ENCODE measurements around the gene MAPKAPK3. TPM values are rescaled to one million over a fixed set of nuclear protein-coding genes. Genes with fewer than 3 reads are reported as not detected.

The MAPKAPK3 gene
- total and polyA plus RNA-seq, 2 of the 8 experiments (the other 6 are each of a cell fraction or from before 2014, with no cell fraction given): 65.4 to 99.8 TPM

DNA sequence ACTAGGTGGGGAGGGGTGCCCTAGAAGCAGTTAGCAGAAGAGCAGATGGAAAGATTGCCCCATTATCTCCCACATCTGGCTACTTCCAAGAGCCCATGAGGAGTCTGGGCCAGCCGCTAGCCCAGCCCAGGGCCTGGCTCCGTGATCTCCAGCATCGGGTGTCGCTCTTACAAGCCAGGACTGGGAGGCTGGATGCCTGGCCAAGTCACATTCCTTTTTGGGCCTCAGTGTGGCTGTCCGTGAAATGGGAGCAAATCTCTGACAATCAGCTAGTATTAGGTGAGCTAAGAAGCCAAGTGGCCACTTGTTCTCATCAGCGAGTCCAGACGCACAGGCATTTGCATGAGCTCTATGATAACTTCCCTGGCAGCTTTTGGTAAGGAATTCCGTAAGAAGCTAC is 34.5 kb downstream of the MAPKAPK3 start:
- H2BK15ac ChIP-seq (ENCODE audit: low read length): no peak overlapping the region
- no peak overlapping the region for H3K23ac ChIP-seq (ENCODE audit: insufficient read length)
- no peak overlapping the region for H3K14ac ChIP-seq (ENCODE audit: insufficient read length)
- no peak overlapping the region for H3K4me3 ChIP-seq (ENCODE audit: extremely low read depth in 1 of 4, insufficient read depth in 2 of 4, low read depth in 3 of 4, low read length in 4 of 4)
- H3K4me2 ChIP-seq (ENCODE audit: insufficient read depth in 1 of 2, low read depth in 2 of 2, low read length in 2 of 2): 0 out of 4 replicates have a peak overlapping the region, but pooled peaks of 1 of the 2 experiments have one; percentile 5
- H4K8ac ChIP-seq (ENCODE audit: extremely low read depth, insufficient read depth, low read length): peak overlapping the region; percentile 32; the same call in 1 of the 2 replicates
- no peak overlapping the region for H3K18ac ChIP-seq (ENCODE audit: extremely low read depth, low read length)
- H2BK120ac ChIP-seq (replicated peaks; ENCODE audit: low read depth, low read length): no peak overlapping the region
- no peaks in the 10 kb centered on the region for H3K23me2 ChIP-seq (ENCODE audit: low read depth, low read length)
- no peak overlapping the region; the same call in 1 of the 2 replicates for H2AK5ac ChIP-seq (ENCODE audit: low read depth, low read length)
- ChIA-PET POLR2A (ENCODE audit: partially characterized antibody) (interaction anchor here (0.7 to 2.1 kb wide), 7 partner anchors 8 to 79 kb away, joined by 3 to 15 read pairs (median 3); no protein-coding TSS in a partner anchor), CTCF (ENCODE audit: partially characterized antibody) (interaction anchor here (0.9 to 63.8 kb wide), 3 partner anchors 11 to 30 kb away, joined by 6 to 1262 read pairs (median 66); partner anchors contain the start of genes CISH, DOCK3 and MAPKAPK3)
- no peak overlapping the region for H2BK5ac ChIP-seq (ENCODE audit: low read depth, low read length)
- FAIRE-seq (no peak), DNase-seq (ENCODE audit: low read depth in 1 of 2, low spot score in 2 of 2) (no peak)
- no peak overlapping the region for H4K5ac ChIP-seq (ENCODE audit: insufficient read length, low read depth, low read length)
- H2BK20ac ChIP-seq (ENCODE audit: low read length): no peak overlapping the region; the same call in 1 of the 2 replicates
- peaks cover 0 to 8% (median under 1%) of the 10 kb centered on the region in 4 experiments; a peak in 2 of 8 replicates for H3K36me3 ChIP-seq (ENCODE audit: control insufficient read depth in 2 of 4, insufficient read depth in 4 of 4, low read length in 3 of 4)
- H3K4ac ChIP-seq (replicated peaks; ENCODE audit: insufficient read length, low read depth, low read length): no peak overlapping the region
- no peak overlapping the region for H3K9ac ChIP-seq (replicated peaks in 1 of 4; ENCODE audit: extremely low read depth in 1 of 4, low read depth in 3 of 4, low read length in 3 of 4)
- H3K4me1 ChIP-seq (replicated peaks in 1 of 4; ENCODE audit: control insufficient read depth in 3 of 4, insufficient read depth in 4 of 4, low read length in 3 of 4): peaks cover 0 to 18% (median 6%) of the 10 kb centered on the region in 4 experiments; a peak in 6 of 7 replicates
- H3K9me3 ChIP-seq (ENCODE audit: insufficient read depth in 2 of 2, low read depth in 1 of 2, low read length in 1 of 2): no peaks in the 10 kb centered on the region
- H2BK12ac ChIP-seq (ENCODE audit: low read depth, low read length): no peak overlapping the region
- H3K79me2 ChIP-seq (ENCODE audit: control insufficient read depth in 1 of 2, insufficient read depth in 2 of 2, low read length in 2 of 2): no peaks in the 10 kb centered on the region
- no peak overlapping the region for H2AFZ ChIP-seq (ENCODE audit: low read length)
- 91% methylated on average over 8 of the region's 8 CpGs; no CpG with 5 or more reads in 1 of the 2 experiments for WGBS, 2 experiments (ENCODE audit: extremely low coverage in 1 of 2, insufficient coverage in 1 of 2, insufficient read length in 1 of 2, insufficient replicate concordance in 2 of 2, low coverage in 1 of 2, low lambda C conversion rate in 2 of 2, missing lambda C conversion rate in 1 of 2)
- H4K20me1 ChIP-seq (replicated peaks in 1 of 2; ENCODE audit: control insufficient read depth in 1 of 2, insufficient read depth in 2 of 2, low read length in 2 of 2): peaks cover 2% of the 10 kb centered on the region in 2 experiments
- H4K91ac ChIP-seq (replicated peaks; ENCODE audit: insufficient read length, low read length): no peak overlapping the region
- no peak overlapping the region for H3K27ac ChIP-seq (ENCODE audit: low read depth, low read length)
- no peaks in the 10 kb centered on the region for H3K27me3 ChIP-seq (replicated peaks in 1 of 4; ENCODE audit: control insufficient read depth in 3 of 4, extremely low read depth in 1 of 4, insufficient read depth in 3 of 4, low read length in 3 of 4)
- no peak overlapping the region for H3K56ac ChIP-seq (replicated peaks; ENCODE audit: insufficient read length, low read depth, low read length)
- no peaks in the 10 kb centered on the region; the same call in none of the 2 replicates for H3K79me1 ChIP-seq (ENCODE audit: low read depth, low read length)
- peak; percentile 89 for TF ChIP-seq KDM1A (IDR thresholded peaks at IDR 0.05; ENCODE audit: borderline replicate concordance, low read length)
- TF ChIP-seq SUZ12 (IDR thresholded peaks at IDR 0.05; ENCODE audit: low read length): no peak
- TF ChIP-seq JUN (IDR thresholded peaks at IDR 0.05; ENCODE audit: low read depth, low read length): no peak
- no peak for TF ChIP-seq TEAD4 (IDR thresholded peaks at IDR 0.05; ENCODE audit: low read depth, low read length)
- TF ChIP-seq TAF1 (IDR thresholded peaks at IDR 0.05; ENCODE audit: low read depth, low read length): no peak
- no peak for TF ChIP-seq CREB1 (IDR thresholded peaks at IDR 0.05)
- TF ChIP-seq SP2 (IDR thresholded peaks at IDR 0.05; ENCODE audit: low read length): no peak
- TF ChIP-seq KDM5A (IDR thresholded peaks at IDR 0.05; ENCODE audit: low read length): no peak
- TF ChIP-seq POLR2AphosphoS5 (IDR thresholded peaks at IDR 0.05; ENCODE audit: low read depth, low read length): 0 out of 2 replicates have a peak, but pooled peaks have one; percentile 19
- TF ChIP-seq FOSL1 (IDR thresholded peaks at IDR 0.05; ENCODE audit: insufficient read depth, low read depth, low read length): no peak
- no peak for TF ChIP-seq RAD21 (IDR thresholded peaks at IDR 0.05 in 1 of 2, conservative IDR thresholded peaks at IDR 0.05 in 1 of 2; ENCODE audit: low read depth in 2 of 2, low read length in 2 of 2)
- TF ChIP-seq CTBP2 (IDR thresholded peaks at IDR 0.05; ENCODE audit: borderline replicate concordance, insufficient read depth, insufficient read length, low read length): no peak
